OCI-LY1 (cell line): ENCODE measurements around the gene MBNL2.

Experiments
- EZH2 ChIP-seq: fragments of 200-600 bp; sonication (generic), shearing (Covaris generic); IDR thresholded peaks from 2 replicates; pipeline ENCODE4 v1.8.0; 2017; ENCODE audit warnings: borderline replicate concordance, mixed run types, mild to moderate bottlenecking, antibody characterized with exemption, low read length, moderate library complexity, mixed read lengths
- TF ChIP-seq, protein P1 (sequence below): fragments of 200-600 bp; sonication (generic), shearing (Covaris generic); IDR thresholded peaks from 2 replicates; pipeline ENCODE4 v1.5.1; 2017; ENCODE audit warnings: mild to moderate bottlenecking, antibody characterized with exemption, low read length, moderate library complexity, mixed read lengths

DNA sequence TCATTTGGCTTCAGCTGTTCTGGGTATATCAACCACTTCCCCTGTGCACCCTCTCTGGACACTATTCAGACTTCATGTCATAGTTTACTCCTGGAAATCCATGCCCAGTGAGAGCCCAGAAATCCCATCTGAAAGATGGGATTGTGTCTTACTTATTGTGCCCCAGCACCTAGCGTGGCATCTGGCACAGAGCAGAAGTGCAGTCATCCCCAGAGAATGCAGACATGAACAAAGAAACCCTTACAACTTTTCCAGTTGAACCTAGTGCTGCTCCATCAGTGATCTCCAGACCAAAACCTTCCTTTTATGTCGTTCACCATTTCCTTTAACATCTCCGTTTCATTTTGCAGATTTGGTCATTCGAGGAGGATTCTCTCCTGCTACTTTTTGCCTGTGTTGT lies 60.6 kb downstream of the MBNL2 start:
- TF ChIP-seq, protein P1, sequence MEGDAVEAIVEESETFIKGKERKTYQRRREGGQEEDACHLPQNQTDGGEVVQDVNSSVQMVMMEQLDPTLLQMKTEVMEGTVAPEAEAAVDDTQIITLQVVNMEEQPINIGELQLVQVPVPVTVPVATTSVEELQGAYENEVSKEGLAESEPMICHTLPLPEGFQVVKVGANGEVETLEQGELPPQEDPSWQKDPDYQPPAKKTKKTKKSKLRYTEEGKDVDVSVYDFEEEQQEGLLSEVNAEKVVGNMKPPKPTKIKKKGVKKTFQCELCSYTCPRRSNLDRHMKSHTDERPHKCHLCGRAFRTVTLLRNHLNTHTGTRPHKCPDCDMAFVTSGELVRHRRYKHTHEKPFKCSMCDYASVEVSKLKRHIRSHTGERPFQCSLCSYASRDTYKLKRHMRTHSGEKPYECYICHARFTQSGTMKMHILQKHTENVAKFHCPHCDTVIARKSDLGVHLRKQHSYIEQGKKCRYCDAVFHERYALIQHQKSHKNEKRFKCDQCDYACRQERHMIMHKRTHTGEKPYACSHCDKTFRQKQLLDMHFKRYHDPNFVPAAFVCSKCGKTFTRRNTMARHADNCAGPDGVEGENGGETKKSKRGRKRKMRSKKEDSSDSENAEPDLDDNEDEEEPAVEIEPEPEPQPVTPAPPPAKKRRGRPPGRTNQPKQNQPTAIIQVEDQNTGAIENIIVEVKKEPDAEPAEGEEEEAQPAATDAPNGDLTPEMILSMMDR = no peak
- no peak for TF ChIP-seq EZH2
